AG10803 (cell line): ENCODE results near the gene PHF12.

Source experiments
- DNase-seq: peaks from one replicate; pipeline ENCODE4 v3.0.0; 2010; ENCODE audit warnings: low read depth
- H3K4me3 ChIP-seq: 2 replicates; pipeline ENCODE4 v1.5.1; 2011; ENCODE audit warnings: mild to moderate bottlenecking, low read length, control low read depth
- TF ChIP-seq, protein P1 (sequence below): conservative IDR thresholded peaks from 2 replicates; pipeline ENCODE4 v1.5.1; 2011; ENCODE audit warnings: mild to moderate bottlenecking, low read length, control low read depth, inconsistent platforms

PHF12 gene

DNA sequence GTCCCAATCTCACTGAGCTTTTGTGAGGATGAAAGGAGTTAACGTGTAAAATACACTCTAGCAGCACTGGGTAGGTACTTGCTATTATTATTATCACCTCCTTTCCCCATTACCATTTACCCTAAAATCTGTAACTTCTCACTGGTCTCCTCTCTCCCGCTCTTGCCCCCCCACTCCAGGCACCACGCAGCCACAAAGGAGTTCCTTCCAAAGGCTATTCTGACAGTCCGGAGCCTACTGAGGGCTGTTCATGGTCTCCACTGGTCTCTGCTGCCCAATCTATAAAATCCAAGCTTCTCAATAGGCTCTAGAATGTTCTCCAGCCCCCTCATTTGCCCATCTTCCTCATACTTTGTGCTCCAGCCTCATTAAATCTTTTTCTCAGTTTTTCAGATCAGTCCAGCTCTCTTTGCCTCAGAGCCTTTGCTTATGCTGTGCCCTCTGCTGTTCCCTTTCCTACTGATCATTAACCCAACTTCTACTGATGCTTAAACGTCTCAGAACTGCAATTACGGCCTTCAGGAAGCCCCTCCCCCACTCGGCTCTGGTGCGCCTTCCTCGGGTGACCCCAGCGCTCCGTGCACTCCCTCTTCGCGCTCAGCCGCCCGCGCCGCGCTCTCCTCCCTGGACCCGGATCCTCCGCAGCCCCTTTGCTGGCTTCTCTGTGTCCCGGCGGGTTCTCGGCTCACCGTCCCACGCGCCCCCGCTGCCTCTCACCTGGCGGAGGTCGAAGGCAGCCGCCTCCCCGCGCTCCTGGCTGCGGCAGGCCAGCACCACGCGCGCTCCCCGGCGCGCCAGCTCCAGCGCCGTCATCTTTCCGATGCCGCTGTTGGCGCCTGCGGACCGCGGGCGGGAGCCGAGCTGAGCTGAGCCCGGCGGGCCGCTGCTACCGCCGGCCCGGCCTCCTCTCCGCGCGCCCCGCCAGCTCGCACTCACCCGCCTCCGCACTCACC lies 49.2 kb downstream of the PHF12 start:
- TF ChIP-seq, protein P1, sequence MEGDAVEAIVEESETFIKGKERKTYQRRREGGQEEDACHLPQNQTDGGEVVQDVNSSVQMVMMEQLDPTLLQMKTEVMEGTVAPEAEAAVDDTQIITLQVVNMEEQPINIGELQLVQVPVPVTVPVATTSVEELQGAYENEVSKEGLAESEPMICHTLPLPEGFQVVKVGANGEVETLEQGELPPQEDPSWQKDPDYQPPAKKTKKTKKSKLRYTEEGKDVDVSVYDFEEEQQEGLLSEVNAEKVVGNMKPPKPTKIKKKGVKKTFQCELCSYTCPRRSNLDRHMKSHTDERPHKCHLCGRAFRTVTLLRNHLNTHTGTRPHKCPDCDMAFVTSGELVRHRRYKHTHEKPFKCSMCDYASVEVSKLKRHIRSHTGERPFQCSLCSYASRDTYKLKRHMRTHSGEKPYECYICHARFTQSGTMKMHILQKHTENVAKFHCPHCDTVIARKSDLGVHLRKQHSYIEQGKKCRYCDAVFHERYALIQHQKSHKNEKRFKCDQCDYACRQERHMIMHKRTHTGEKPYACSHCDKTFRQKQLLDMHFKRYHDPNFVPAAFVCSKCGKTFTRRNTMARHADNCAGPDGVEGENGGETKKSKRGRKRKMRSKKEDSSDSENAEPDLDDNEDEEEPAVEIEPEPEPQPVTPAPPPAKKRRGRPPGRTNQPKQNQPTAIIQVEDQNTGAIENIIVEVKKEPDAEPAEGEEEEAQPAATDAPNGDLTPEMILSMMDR: no peak
- peak; percentile 30 for DNase-seq
- H3K4me3 ChIP-seq: peak overlapping the region; percentile 58

DNA sequence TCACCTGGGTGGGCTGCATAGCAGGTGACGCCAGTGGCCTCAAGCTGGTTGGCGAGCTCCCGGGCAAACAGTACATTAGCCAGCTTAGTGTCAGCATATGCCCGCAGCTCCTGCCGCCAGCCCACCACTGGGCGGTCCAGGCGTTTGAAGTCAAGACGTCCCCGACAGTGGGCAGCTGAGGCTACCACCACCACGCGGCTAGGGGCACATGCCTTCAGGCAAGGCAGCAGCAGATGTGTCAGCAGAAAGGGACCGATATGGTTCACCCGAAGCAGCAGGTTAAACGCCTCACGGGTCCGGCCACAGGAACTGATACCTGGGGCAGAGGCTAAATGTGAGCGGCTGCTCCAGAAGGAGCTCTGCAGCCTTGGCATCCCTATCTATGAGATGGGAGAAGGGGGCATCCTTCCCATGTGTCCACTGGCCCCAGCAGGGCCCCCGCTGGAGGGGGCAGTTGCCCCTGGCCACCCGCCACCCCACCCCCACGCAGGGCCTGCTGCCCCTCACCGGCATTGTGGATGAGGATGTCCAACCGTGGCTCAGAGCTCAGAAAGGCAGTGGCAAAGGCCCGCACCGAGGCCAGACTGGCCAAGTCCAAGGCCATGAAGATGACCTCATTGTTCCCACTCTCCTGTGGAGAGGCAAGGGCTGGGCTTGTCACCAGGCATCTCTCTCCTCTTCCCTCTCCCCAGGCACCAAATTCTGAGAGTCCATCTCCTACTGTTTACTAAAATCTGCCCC lies 50.2 kb downstream of the PHF12 start:
- no peak overlapping the region for H3K4me3 ChIP-seq
- TF ChIP-seq, protein P1: no peak

DNA sequence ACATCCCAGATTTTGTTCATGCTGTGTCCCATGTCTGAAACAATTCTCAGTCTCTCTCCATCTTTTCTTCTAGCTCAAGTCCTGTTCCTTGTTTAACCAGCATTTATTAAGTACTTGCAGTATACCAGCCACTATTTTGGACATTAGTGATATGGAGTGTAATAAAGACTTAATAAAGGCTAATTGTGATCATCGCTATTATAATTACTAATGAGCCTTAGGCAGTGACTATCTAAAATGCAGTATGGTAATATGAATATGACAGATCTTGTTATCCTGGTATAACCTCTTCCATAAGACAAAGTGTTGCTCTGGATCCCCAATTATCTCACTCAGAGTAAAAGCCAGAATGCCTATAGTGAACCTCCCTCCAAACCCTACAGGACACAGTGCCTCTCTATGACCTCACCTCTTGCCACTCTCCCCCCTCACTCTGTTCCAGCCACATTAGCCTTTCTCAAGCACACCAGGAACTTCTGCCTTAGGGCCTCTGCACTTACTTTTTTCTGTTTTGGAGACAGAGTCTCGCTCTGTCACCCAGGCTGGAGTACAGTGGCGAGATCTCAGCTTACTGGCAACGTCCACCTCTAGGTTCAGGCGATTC lies 52.0 kb downstream of the PHF12 start:
- TF ChIP-seq, protein P1: no peak
- no peak overlapping the region for H3K4me3 ChIP-seq
- DNase-seq: no peak

More for the DNA sequence above, 50.2 kb downstream of the PHF12 start:
- no peak for DNase-seq

DNA sequence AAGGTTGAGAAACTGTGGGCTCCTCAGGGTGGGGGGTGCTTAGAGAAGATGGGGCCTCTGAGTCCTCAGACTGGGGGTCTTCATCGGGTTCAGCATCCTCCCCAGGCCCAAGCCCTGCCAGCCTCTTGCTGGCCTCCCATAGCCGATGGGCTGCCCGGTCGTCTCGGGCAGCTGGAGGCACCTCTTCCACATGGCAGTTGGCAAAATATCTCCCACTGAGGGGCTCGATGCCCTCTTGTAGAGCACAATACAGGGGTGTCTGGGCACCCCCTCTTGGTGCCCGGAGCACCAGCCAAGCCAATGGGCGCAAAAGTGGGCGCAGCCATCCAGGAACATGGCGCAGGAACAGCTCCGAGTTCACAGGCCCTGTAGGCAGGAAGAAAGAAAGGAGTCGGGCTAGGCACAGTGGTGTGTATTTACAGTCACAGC lies 52.8 kb downstream of the PHF12 start:
- H3K4me3 ChIP-seq: no peak overlapping the region
- TF ChIP-seq, protein P1: no peak
- DNase-seq: no peak

DNA sequence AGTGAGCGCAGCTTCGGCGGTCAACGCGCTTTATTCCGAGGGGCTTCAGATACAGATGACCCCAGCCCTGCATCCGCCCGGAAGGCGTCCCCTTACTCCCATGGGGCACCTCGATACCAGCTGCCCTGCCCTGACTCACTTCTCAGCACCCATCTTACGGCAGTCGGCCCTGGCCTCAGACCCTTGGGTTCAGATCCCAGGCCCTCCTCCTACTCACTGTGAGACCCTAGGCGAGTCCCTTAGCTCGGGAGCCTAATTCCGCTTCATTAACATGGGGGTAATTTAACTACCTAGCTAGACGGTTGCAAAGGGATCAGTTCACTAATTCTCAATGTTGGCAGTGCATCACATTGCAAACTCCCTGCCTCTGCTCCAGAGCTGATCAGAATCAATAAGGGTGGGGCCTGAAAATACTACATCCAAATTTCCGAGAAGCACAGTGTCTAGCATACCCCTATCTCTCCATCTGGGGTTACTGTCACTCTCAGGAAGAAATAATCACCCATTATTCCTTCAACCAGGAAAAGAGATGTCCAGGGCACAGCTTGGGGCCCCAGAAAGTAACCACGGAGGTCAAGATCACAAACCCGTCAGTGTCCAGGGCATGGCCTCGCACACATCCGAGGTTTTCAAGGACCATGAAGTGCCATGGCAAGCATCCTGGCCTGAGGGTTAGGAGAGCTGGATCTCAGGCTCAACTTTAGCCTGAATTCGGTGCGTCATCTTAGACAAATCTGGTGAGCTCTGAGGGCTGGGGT lies 53.4 kb downstream of the PHF12 start:
- TF ChIP-seq, protein P1: no peak
- H3K4me3 ChIP-seq: peak overlapping the region; percentile 79
- no peak for DNase-seq

DNA sequence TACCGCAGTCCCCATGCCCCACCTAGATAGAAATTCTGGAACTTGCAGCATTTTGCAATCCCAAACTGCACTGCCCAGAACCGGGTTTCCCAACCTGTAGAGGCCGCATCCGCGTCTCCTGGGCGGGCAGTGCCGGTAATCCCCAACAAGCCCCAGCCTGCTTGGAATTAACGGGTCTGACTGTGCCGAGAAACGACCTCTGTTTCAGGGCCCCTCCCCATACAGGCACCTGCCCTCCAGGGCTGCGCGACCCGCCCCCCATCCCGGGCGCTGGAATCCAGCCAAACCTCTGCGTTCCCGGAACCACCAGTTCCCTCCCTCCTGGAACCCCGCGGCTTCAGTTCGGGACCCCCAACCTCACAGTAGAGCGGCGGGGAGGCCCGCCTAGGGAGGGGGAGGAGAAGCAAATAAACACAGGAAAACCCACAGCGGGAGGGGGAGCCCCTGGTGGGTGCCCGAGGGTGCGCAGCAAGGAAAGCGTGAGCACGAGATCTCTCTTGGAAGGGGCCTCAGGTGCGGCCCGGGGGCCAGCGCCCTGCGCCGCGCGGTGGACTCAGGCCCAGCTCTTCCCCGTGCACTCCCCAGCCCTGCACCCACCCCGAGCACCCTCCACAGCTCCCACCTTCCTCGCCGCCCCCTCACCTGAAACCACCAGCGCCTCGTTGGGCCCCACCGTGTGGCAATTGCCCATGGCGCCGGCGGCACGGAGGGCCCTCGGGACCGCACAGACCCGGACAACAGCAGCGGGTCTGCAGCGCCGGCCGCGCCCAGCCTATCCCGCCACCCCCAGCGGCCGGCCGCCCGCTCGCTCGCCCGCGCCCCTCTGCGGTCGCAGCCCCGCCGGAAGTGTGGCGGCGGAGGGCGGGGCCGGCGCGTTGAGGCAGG lies 54.2 kb downstream of the PHF12 start, which contains the start of gene FLOT2:
Gene FLOT2 (minus strand): TSS at position 850 of the 885 bp plus-strand sequence. CDS start 159 bp downstream, at position 691.
- DNase-seq: peak; percentile 48
- TF ChIP-seq, protein P1: peak; percentile 45
- peak within 1 kb of the TSS; percentile 79 for H3K4me3 ChIP-seq
